Measurements from ENCODE around the gene PTPRJ. TPM values are rescaled to one million over a fixed set of nuclear protein-coding genes. Genes with fewer than 3 reads are reported as not detected.

The PTPRJ gene
- total and polyA plus RNA-seq, 2 donors (not counting 3 experiments of a cell fraction or from before 2014, with no cell fraction given) = 3.1 to 7.7 TPM

DNA sequence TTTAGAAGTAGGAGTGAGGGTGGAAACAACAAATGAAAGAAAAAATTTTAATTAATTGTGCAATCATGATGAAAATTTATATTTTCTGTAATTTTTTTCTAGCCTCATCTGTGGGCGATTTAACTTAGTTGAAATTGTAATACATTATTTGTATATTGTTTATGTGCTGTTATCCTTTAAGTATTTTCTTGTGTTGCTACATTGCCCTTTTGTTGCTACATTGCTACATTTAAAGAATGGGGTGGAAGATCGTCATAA is 130.1 kb downstream of the PTPRJ start:
- FAIRE-seq (no peak), DNase-seq (ENCODE audit: low read depth, low spot score) (no peak)
- dilution Hi-C loops (cut with MboI; ENCODE audit: extremely low pct_ligation_motif_present, low sequenced_read_pairs) (no loop called here), intact Hi-C loops (cut with micrococcal nuclease) (loop anchor here (1.0 to 5.0 kb wide), 3 partner anchors 129 to 343 kb away; partner anchors contain the start of genes FNBP4 and NUP160)
- H3K79me2 ChIP-seq (ENCODE audit: control insufficient read depth, insufficient read depth, low read length) = no peaks in the 10 kb centered on the region
- H3K36me3 ChIP-seq (ENCODE audit: control insufficient read depth in 2 of 2, extremely low read depth in 1 of 2, insufficient read depth in 2 of 2, low read length in 2 of 2) = no peaks in the 10 kb centered on the region
- no peaks in the 10 kb centered on the region for H3K27me3 ChIP-seq (ENCODE audit: control insufficient read depth in 2 of 2, insufficient read depth in 2 of 2, low read length in 2 of 2)
- no peak overlapping the region for H3K9ac ChIP-seq (replicated peaks; ENCODE audit: extremely low read depth, insufficient read depth, low read length)
- ChIA-PET POLR2A (no interaction called here), CTCF (interaction anchor here (0.9 to 9.1 kb wide), 10 partner anchors 30 to 347 kb away, joined by 3 to 326 read pairs (median 6); no protein-coding TSS in a partner anchor)
- TF ChIP-seq JUN (IDR thresholded peaks at IDR 0.05; ENCODE audit: borderline replicate concordance, insufficient read depth, insufficient read length, low read depth) (no peak), POLR2A (IDR thresholded peaks at IDR 0.05; ENCODE audit: low read depth, low read length) (no peak), EZH2 (IDR thresholded peaks at IDR 0.05; ENCODE audit: borderline replicate concordance, low read depth, low read length, severe bottlenecking) (no peak), POLR2AphosphoS5 (IDR thresholded peaks at IDR 0.05; ENCODE audit: insufficient read depth, low read depth, low read length) (no peak), GATA2 (IDR thresholded peaks at IDR 0.05; ENCODE audit: insufficient read depth, insufficient read length, low read depth, low read length) (no peak), MYC (IDR thresholded peaks at IDR 0.05; ENCODE audit: low read depth, low read length) (no peak), FOS (IDR thresholded peaks at IDR 0.05; ENCODE audit: borderline replicate concordance, insufficient read depth, low read length) (no peak)
- TF ChIP-seq, protein P1, sequence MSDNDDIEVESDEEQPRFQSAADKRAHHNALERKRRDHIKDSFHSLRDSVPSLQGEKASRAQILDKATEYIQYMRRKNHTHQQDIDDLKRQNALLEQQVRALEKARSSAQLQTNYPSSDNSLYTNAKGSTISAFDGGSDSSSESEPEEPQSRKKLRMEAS (IDR thresholded peaks at IDR 0.05; ENCODE audit: insufficient read depth, insufficient read length) = no peak
- TF ChIP-seq, protein P2, sequence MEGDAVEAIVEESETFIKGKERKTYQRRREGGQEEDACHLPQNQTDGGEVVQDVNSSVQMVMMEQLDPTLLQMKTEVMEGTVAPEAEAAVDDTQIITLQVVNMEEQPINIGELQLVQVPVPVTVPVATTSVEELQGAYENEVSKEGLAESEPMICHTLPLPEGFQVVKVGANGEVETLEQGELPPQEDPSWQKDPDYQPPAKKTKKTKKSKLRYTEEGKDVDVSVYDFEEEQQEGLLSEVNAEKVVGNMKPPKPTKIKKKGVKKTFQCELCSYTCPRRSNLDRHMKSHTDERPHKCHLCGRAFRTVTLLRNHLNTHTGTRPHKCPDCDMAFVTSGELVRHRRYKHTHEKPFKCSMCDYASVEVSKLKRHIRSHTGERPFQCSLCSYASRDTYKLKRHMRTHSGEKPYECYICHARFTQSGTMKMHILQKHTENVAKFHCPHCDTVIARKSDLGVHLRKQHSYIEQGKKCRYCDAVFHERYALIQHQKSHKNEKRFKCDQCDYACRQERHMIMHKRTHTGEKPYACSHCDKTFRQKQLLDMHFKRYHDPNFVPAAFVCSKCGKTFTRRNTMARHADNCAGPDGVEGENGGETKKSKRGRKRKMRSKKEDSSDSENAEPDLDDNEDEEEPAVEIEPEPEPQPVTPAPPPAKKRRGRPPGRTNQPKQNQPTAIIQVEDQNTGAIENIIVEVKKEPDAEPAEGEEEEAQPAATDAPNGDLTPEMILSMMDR (IDR thresholded peaks at IDR 0.05; ENCODE audit: extremely low read depth in 1 of 2, insufficient read depth in 1 of 2, low read depth in 1 of 2, low read length in 2 of 2) = no peak
- H3K9me1 ChIP-seq (replicated peaks; ENCODE audit: control insufficient read depth, extremely low read depth, insufficient read depth, low read length) = no peaks in the 10 kb centered on the region
- no peak overlapping the region for H3K4me3 ChIP-seq (replicated peaks in 1 of 3; ENCODE audit: insufficient read depth in 1 of 3, low read depth in 1 of 3, low read length in 3 of 3)
- H3K27ac ChIP-seq (ENCODE audit: insufficient read depth, low read depth, low read length) = no peak overlapping the region
- H3K4me2 ChIP-seq (ENCODE audit: insufficient read depth, low read length) = no peak overlapping the region
- no peak overlapping the region for H2AFZ ChIP-seq (ENCODE audit: low read depth, low read length)
- no peaks in the 10 kb centered on the region for H3K9me3 ChIP-seq (replicated peaks; ENCODE audit: control insufficient read depth, insufficient read depth, low read length)
- peaks cover 4% of the 10 kb centered on the region for H3K4me1 ChIP-seq (ENCODE audit: control insufficient read depth, extremely low read depth, insufficient read depth, low read length)
- BruUV-seq (replicated peaks) = no TSS peak
- no peaks in the 10 kb centered on the region for H4K20me1 ChIP-seq (replicated peaks; ENCODE audit: control insufficient read depth, extremely low read depth, insufficient read depth, low read length)

Data from endothelial cell of umbilical vein (primary cell).